HepG2 (cell line): ENCODE results near the gene ZNF670. TPM values are rescaled to one million over a fixed set of nuclear protein-coding genes. Genes with fewer than 3 reads are reported as not detected.

ENCODE experiments used
- EP300 ChIP-seq, 3 experiments: sonication (generic) in 1 of 3; formaldehyde crosslinking in 1 of 3; IDR thresholded peaks; 2 replicates each; pipeline versions ENCODE4 v1.5.1 to v1.6.1; 2011 to 2020; ENCODE audit warnings: low read depth in 2 of 3, low read length in 2 of 3, borderline replicate concordance in 1 of 3, improper control_type of control experiment in 1 of 3, mild to moderate bottlenecking in 1 of 3, missing genetic modification reagents in 1 of 3, moderate library complexity in 1 of 3
- HMG20A ChIP-seq: IDR thresholded peaks from 2 replicates; pipeline ENCODE4 v1.6.1; 2016; ENCODE audit warnings: borderline replicate concordance
- MTA1 ChIP-seq: sonication (generic); formaldehyde crosslinking; IDR thresholded peaks from 2 replicates; pipeline ENCODE4 v1.4.0; 2020; ENCODE audit warnings: missing genetic modification reagents, mild to moderate bottlenecking, borderline replicate concordance
- NFE2L1 ChIP-seq: sonication (generic); formaldehyde crosslinking; IDR thresholded peaks from 2 replicates; pipeline ENCODE4 v1.4.0; 2020; ENCODE audit warnings: missing genetic modification reagents, mild to moderate bottlenecking, borderline replicate concordance
- ZBTB33 ChIP-seq: sonication (generic); formaldehyde crosslinking; IDR thresholded peaks from 2 replicates; pipeline ENCODE4 v1.4.0; 2020; ENCODE audit warnings: missing genetic modification reagents
- ZGPAT ChIP-seq: IDR thresholded peaks from 2 replicates; pipeline ENCODE4 v1.6.1; 2016; ENCODE audit warnings: mild to moderate bottlenecking
- ZKSCAN5 ChIP-seq: sonication (generic); formaldehyde crosslinking; IDR thresholded peaks from 2 replicates; pipeline ENCODE4 v1.5.1; 2020; ENCODE audit warnings: mild to moderate bottlenecking, missing genetic modification reagents
- ZNF224 ChIP-seq: sonication (generic); formaldehyde crosslinking; IDR thresholded peaks from 2 replicates; pipeline ENCODE4 v1.5.0; 2020; ENCODE audit warnings: mild to moderate bottlenecking, missing genetic modification reagents
- polyA plus RNA-seq, 8 experiments: library from polyadenylated mRNA; depleted of rRNA in 3 of 8; stranded (reverse) in 7 of 8; unstranded in 1 of 8; fragments of >200 nt; fragmentation: Illumina TruSeq in 4 of 8; extraction: Trizol in 4 of 8; gene quantifications; 2 replicates each; pipeline versions ENCODE4 v1.2.1 to v1.2.3, GENCODE V29; 2011 to 2016; ENCODE audit warnings: low read depth in 4 of 8, missing spikeins in 1 of 8, mixed read lengths in 1 of 8; ENCODE audit not compliant: insufficient read depth in 1 of 8
- total RNA-seq, 5 experiments: library from RNA; depleted of rRNA; stranded (reverse); fragments of >200 nt; fragmentation: Illumina TruSeq; extraction: Trizol; gene quantifications; 2 replicates each; pipeline ENCODE4 v1.2.3, GENCODE V29; 2016; ENCODE audit warnings: low read depth in 1 of 5
- TF ChIP-seq, protein P1 (sequence below): sonication (generic); formaldehyde crosslinking; IDR thresholded peaks from 2 replicates; pipeline ENCODE4 v1.4.0; 2020; ENCODE audit warnings: missing genetic modification reagents, borderline replicate concordance
- TF ChIP-seq, protein P2 (sequence below): IDR thresholded peaks from 2 replicates; pipeline ENCODE4 v1.4.0; 2020; ENCODE audit warnings: mild to moderate bottlenecking, missing genetic modification reagents
- TF ChIP-seq, protein P3 (sequence below): sonication (generic); formaldehyde crosslinking; IDR thresholded peaks from 2 replicates; pipeline ENCODE4 v1.8.1; 2023; ENCODE audit warnings: mild to moderate bottlenecking, inconsistent platforms, moderate library complexity, missing genetic modification reagents, borderline replicate concordance

Gene ZNF670
- total and polyA plus RNA-seq, 2 of the 13 experiments (the other 11 are each of a cell fraction or from before 2014, with no cell fraction given): 4.2 to 10.9 TPM

DNA sequence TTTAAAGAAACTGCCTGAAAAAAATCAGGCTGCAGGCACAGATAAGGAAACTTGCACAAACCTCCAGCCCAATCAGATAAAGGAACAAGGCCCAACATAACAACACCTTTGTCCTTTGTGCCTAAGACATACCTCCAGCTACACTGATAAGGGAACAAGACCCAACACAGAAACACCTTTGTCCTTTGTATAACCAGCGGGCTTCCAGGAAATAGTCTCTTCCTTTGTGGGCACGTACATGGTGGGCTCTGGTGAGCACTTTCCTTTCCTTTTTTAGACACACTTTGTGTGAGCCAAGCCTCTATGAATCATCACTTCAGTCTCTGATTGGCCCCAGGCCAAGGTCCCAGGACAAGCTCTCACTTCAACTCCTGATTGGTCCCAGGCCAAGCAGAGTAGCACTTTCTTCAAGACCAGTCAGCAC, 23.6 kb downstream of the ZNF670 start (continued):
- TF ChIP-seq, protein P1, sequence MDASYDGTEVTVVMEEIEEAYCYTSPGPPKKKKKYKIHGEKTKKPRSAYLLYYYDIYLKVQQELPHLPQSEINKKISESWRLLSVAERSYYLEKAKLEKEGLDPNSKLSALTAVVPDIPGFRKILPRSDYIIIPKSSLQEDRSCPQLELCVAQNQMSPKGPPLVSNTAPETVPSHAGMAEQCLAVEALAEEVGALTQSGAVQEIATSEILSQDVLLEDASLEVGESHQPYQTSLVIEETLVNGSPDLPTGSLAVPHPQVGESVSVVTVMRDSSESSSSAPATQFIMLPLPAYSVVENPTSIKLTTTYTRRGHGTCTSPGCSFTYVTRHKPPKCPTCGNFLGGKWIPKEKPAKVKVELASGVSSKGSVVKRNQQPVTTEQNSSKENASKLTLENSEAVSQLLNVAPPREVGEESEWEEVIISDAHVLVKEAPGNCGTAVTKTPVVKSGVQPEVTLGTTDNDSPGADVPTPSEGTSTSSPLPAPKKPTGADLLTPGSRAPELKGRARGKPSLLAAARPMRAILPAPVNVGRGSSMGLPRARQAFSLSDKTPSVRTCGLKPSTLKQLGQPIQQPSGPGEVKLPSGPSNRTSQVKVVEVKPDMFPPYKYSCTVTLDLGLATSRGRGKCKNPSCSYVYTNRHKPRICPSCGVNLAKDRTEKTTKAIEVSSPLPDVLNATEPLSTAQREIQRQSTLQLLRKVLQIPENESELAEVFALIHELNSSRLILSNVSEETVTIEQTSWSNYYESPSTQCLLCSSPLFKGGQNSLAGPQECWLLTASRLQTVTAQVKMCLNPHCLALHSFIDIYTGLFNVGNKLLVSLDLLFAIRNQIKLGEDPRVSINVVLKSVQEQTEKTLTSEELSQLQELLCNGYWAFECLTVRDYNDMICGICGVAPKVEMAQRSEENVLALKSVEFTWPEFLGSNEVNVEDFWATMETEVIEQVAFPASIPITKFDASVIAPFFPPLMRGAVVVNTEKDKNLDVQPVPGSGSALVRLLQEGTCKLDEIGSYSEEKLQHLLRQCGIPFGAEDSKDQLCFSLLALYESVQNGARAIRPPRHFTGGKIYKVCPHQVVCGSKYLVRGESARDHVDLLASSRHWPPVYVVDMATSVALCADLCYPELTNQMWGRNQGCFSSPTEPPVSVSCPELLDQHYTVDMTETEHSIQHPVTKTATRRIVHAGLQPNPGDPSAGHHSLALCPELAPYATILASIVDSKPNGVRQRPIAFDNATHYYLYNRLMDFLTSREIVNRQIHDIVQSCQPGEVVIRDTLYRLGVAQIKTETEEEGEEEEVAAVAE (CRISPR knock-in tag): 0 out of 2 replicates have a peak, but pooled peaks have one; percentile 67
- TF ChIP-seq NFE2L1 (no peak), ZGPAT (CRISPR knock-in tag) (peak; percentile 52; the same call in 1 of the 2 replicates), ZKSCAN5 (CRISPR knock-in tag) (no peak), MTA1 (CRISPR knock-in tag) (no peak), EP300 (IDR thresholded peaks at IDR 0.05; ENCODE audit: low read depth in 2 of 2, low read length in 2 of 2) (peak in 1 of 2 experiments; percentile 53; a peak in 1 of 4 replicates), EP300 (CRISPR knock-in tag; IDR thresholded peaks at IDR 0.05; ENCODE audit: borderline replicate concordance) (peak; percentile 80; the same call in 1 of the 2 replicates), HMG20A (CRISPR knock-in tag) (peak; percentile 18; the same call in 1 of the 2 replicates), ZBTB33 (CRISPR knock-in tag) (0 out of 2 replicates have a peak, but pooled peaks have one; percentile 10), ZNF224 (CRISPR knock-in tag) (no peak)
- TF ChIP-seq, protein P2, sequence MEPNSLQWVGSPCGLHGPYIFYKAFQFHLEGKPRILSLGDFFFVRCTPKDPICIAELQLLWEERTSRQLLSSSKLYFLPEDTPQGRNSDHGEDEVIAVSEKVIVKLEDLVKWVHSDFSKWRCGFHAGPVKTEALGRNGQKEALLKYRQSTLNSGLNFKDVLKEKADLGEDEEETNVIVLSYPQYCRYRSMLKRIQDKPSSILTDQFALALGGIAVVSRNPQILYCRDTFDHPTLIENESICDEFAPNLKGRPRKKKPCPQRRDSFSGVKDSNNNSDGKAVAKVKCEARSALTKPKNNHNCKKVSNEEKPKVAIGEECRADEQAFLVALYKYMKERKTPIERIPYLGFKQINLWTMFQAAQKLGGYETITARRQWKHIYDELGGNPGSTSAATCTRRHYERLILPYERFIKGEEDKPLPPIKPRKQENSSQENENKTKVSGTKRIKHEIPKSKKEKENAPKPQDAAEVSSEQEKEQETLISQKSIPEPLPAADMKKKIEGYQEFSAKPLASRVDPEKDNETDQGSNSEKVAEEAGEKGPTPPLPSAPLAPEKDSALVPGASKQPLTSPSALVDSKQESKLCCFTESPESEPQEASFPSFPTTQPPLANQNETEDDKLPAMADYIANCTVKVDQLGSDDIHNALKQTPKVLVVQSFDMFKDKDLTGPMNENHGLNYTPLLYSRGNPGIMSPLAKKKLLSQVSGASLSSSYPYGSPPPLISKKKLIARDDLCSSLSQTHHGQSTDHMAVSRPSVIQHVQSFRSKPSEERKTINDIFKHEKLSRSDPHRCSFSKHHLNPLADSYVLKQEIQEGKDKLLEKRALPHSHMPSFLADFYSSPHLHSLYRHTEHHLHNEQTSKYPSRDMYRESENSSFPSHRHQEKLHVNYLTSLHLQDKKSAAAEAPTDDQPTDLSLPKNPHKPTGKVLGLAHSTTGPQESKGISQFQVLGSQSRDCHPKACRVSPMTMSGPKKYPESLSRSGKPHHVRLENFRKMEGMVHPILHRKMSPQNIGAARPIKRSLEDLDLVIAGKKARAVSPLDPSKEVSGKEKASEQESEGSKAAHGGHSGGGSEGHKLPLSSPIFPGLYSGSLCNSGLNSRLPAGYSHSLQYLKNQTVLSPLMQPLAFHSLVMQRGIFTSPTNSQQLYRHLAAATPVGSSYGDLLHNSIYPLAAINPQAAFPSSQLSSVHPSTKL (CRISPR knock-in tag): peak; percentile 69
- TF ChIP-seq, protein P3, sequence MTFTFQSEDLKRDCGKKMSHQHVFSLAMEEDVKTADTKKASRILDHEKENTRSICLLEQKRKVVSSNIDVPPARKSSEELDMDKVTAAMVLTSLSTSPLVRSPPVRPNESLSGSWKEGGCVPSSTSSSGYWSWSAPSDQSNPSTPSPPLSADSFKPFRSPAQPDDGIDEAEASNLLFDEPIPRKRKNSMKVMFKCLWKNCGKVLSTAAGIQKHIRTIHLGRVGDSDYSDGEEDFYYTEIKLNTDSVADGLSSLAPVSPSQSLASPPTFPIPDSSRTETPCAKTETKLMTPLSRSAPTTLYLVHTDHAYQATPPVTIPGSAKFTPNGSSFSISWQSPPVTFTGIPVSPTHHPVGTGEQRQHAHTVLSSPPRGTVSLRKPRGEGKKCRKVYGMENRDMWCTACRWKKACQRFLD (CRISPR knock-in tag): no peak
